Coronary artery (tissue), 2 donors: ENCODE data around the gene DGKI.
"Not testable (repeated sequence)": the region's sequence is repeated elsewhere in the genome, so short reads cannot be mapped to it uniquely, and the experiment has no call there.

ENCODE experiments used
- DNase-seq: peaks from one replicate; pipeline ENCODE4 v3.0.0-alpha.2; 2017; ENCODE audit warnings: low spot score
- H3K27ac ChIP-seq, 2 donors: fragments of 200-600 bp; sonication (generic); one replicate each; pipeline ENCODE4 v1.5.1; 2016 to 2019
- H3K4me3 ChIP-seq: fragments of 200-600 bp; sonication (generic); 2 replicates; pipeline ENCODE4 v1.5.1; 2016; ENCODE audit warnings: mild to moderate bottlenecking, moderate library complexity
- TF ChIP-seq, protein P1 (sequence below): fragments of 200-600 bp; sonication (generic); IDR thresholded peaks from one replicate; pipeline ENCODE4 v1.5.1; 2019; ENCODE audit warnings: antibody characterized with exemption

The DGKI gene

GRCh38 chr7:137836113-137836509 lies 10.7 kb downstream of the DGKI start:
- Histone ChIP-seq H3K27ac (peak overlapping the region; percentile 44 to 83), H3K4me3 (no peak overlapping the region)
- DNase-seq = no peak
- TF ChIP-seq, protein P1, sequence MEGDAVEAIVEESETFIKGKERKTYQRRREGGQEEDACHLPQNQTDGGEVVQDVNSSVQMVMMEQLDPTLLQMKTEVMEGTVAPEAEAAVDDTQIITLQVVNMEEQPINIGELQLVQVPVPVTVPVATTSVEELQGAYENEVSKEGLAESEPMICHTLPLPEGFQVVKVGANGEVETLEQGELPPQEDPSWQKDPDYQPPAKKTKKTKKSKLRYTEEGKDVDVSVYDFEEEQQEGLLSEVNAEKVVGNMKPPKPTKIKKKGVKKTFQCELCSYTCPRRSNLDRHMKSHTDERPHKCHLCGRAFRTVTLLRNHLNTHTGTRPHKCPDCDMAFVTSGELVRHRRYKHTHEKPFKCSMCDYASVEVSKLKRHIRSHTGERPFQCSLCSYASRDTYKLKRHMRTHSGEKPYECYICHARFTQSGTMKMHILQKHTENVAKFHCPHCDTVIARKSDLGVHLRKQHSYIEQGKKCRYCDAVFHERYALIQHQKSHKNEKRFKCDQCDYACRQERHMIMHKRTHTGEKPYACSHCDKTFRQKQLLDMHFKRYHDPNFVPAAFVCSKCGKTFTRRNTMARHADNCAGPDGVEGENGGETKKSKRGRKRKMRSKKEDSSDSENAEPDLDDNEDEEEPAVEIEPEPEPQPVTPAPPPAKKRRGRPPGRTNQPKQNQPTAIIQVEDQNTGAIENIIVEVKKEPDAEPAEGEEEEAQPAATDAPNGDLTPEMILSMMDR = no peak

DNA sequence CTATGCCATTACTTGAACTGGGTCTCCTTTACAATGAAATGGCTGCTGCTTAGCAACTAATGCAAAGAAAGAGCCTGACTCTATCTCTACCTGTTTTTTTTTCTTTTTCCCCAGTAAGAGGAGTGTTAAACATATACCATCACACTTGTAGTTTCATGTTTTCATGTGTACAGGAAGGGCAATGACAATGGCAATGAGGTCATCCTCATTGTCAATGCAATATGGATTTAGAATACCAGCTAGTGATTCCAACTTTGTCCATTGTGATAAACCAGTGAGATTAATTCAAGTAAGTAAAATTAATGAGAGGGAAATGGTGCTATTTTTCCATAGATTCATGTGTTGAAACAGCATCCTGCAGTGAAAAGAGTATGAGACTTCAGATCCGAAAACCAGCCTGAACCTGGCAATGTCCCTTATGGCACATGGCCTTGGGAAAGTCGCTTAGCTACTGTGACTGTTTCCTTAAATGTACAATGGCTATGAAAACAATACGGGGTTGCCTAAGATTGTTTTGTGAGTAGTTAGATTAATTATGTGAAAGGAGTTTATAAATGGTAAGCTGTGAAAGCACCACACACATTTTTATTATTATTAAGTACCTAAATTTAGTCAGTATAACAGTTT lies 11.2 kb downstream of the DGKI start:
- DNase-seq = no peak
- TF ChIP-seq, protein P1 = no peak
- Histone ChIP-seq H3K4me3 (peak overlapping the region; percentile 20), H3K27ac (peak overlapping the region; percentile 44 to 83)

DNA sequence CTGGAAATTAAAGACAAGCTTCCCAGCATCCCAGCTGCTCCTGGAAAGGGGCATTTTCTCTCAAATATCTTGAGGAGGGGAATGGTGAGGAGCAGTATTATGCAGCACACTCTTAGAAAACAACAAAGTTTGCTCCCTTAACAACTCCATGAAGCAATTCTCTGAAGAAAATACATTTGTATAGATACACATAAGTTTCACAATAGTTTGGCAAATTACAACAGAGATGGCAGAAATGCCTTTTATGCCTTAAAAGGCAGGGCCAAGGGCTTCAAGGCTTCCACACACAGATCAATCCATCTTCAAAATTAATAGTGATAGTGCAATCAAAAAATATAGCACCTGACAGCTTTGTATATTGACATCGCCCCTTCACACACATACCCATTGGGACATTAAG lies 12.2 kb downstream of the DGKI start:
- H3K4me3 ChIP-seq = no peak overlapping the region
- no peak for DNase-seq
- H3K27ac ChIP-seq = peak overlapping the region; percentile 44 to 83
- TF ChIP-seq, protein P1 = no peak

- not testable (repeated sequence) for H3K4me3 ChIP-seq, DNase-seq, H3K27ac ChIP-seq
Measured at GRCh38 chr7:137832990-137833389, 13.8 kb downstream of the DGKI start.

DNA sequence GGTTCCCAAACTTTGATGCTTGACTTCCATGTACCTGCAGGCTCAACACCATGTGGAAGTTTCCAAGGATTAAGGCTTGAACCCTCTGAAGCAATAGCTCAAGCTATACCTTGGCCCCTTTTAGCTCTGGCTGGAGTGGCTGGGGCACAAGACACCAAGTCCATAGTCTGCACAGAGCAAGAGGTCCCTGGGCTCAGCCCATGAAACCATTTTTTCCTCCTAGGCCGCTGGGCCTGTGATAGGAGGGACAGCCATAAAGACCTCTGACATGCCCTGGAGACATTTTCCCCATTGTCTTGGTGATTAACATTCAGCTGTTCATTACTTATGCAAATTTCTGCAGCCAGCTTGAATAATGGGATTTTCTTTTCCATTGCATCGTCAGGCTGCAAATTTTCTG lies 14.4 kb downstream of the DGKI start:
- Histone ChIP-seq H3K27ac (no peak overlapping the region), H3K4me3 (no peak overlapping the region)
- TF ChIP-seq, protein P1 = no peak
- no peak for DNase-seq

DNA sequence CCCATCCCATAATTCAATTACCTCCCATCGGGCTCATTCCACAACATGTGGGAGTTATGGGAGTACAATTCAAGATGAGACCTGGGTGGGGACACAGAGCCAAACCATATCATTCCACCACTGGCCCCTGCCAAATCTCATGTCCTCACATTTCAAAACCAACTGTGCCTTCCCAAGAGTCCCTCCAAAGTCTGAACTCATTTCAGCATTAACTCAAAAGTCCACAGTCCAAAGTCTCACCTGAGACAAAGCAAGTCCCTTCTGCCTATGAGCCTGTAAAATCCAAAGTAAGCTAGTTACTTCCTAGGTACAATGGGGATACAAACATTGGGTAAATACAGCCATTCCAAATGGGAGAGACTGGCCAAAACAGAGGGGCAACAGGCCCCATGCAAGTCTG lies 15.2 kb downstream of the DGKI start:
- not testable (repeated sequence) for H3K4me3 ChIP-seq, DNase-seq, H3K27ac ChIP-seq

GRCh38 chr7:137829337-137829992 lies 17.3 kb downstream of the DGKI start:
- DNase-seq = no peak
- Histone ChIP-seq H3K27ac (peak overlapping the region in 1 of 2 donors; percentile 55), H3K4me3 (no peak overlapping the region)
- TF ChIP-seq, protein P1 = no peak

DNA sequence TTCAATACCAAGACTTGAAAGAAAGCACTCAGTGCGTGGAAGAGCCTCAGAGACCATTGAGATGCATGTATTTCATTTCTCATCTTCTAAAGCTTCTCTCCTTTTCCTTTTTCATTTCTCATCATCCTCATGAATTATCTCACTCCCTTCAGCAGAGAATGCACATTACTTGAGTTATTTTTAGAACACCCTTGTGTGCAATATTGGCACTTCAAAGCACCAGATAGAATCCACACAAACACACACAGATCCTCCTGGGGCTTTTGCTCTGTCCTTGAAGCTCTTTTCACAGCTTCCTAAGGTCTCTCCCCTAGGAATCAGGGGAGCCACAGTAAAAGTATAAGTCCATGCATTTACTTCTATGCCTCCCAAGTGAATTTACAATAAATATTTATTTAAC lies 18.3 kb downstream of the DGKI start:
- no peak overlapping the region for H3K27ac ChIP-seq
- H3K4me3 ChIP-seq = no peak overlapping the region
- TF ChIP-seq, protein P1 = no peak
- DNase-seq = no peak
